ENCODE results near the gene CSNK1G1. TPM values are rescaled to one million over a fixed set of nuclear protein-coding genes. Genes with fewer than 3 reads are reported as not detected.
A peak's percentile ranks its signal among the peaks of the same experiment; 100 is the strongest.

The CSNK1G1 gene
- total RNA-seq, 1 donor from 2014 or later = 23.5 TPM

- Histone ChIP-seq H3K4me3 (ENCODE audit: low read depth, low read length) (no peak overlapping the region), H3K27me3 (ENCODE audit: control insufficient read depth, insufficient read depth, low read length) (no peaks in the 10 kb centered on the region), H3K36me3 (ENCODE audit: control insufficient read depth, insufficient read depth, low read length) (no peaks in the 10 kb centered on the region)
- no peak for DNase-seq (ENCODE audit: low read depth)
- no peak for TF ChIP-seq CTCF (IDR thresholded peaks at IDR 0.05; ENCODE audit: insufficient read depth, low read length, poor library complexity, severe bottlenecking)
These were observed 41.5 kb downstream of the CSNK1G1 start for GRCh38 chr15:64314456-64314855.

DNA sequence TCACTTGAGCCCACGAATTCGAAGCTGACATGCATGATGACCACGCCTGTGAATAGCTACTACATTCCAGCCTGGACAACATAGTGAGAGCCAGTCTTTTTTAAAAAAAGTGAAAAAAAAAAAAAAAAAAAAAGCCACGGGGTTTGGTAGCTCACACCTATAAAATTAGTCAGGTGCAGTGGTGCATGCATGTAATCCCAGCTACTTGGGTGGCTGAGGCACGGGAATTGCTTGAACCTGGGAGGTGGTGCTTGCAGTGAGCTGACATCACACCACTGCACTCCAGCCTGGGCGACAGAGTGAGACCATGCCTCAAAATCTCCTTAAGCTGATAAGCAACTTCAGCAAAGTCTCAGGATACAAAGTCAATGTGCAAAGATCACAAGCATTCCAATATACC, 44.4 kb downstream of the CSNK1G1 start:
- H3K36me3 ChIP-seq (ENCODE audit: control insufficient read depth, insufficient read depth, low read length) = no peaks in the 10 kb centered on the region
- TF ChIP-seq CTCF (IDR thresholded peaks at IDR 0.05; ENCODE audit: insufficient read depth, low read length, poor library complexity, severe bottlenecking) = no peak
- H3K4me3 ChIP-seq (ENCODE audit: low read depth, low read length) = no peak overlapping the region
- H3K27me3 ChIP-seq (ENCODE audit: control insufficient read depth, insufficient read depth, low read length) = no peaks in the 10 kb centered on the region
- DNase-seq (ENCODE audit: low read depth) = peak; percentile 45

- no peak for TF ChIP-seq CTCF (IDR thresholded peaks at IDR 0.05; ENCODE audit: insufficient read depth, low read length, poor library complexity, severe bottlenecking)
- no peaks in the 10 kb centered on the region for H3K36me3 ChIP-seq (ENCODE audit: control insufficient read depth, insufficient read depth, low read length)
- H3K4me3 ChIP-seq (ENCODE audit: low read depth, low read length) = no peak overlapping the region
- H3K27me3 ChIP-seq (ENCODE audit: control insufficient read depth, insufficient read depth, low read length) = no peaks in the 10 kb centered on the region
- no peak for DNase-seq (ENCODE audit: low read depth)
These were observed 45.9 kb downstream of the CSNK1G1 start for GRCh38 chr15:64310036-64310435.

- no peak for DNase-seq (ENCODE audit: low read depth)
- Histone ChIP-seq H3K4me3 (ENCODE audit: low read depth, low read length) (no peak overlapping the region), H3K36me3 (ENCODE audit: control insufficient read depth, insufficient read depth, low read length) (no peaks in the 10 kb centered on the region), H3K27me3 (ENCODE audit: control insufficient read depth, insufficient read depth, low read length) (no peaks in the 10 kb centered on the region)
- no peak for TF ChIP-seq CTCF (IDR thresholded peaks at IDR 0.05; ENCODE audit: insufficient read depth, low read length, poor library complexity, severe bottlenecking)
These were observed 50.7 kb downstream of the CSNK1G1 start for GRCh38 chr15:64305261-64305660.

DNA sequence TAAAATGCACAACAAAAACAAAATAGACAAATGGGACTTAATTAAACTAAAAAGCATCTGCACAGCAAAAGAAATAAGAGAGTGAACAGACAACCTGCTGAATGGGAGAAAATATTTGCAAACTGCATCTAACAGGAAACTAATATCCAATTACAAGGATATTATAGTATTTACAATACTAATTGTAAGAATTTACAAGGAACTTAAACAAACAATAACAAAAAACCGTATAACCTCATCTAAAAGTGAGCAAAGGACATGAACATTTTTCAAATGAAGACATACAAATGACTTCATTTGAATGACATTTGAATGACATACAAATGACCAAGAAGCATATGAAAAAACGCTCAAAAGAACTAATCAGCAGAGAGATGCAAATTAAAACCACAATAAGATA, 66.4 kb downstream of the CSNK1G1 start:
- Histone ChIP-seq H3K27me3 (ENCODE audit: control insufficient read depth, insufficient read depth, low read length) (no peaks in the 10 kb centered on the region), H3K36me3 (ENCODE audit: control insufficient read depth, insufficient read depth, low read length) (no peaks in the 10 kb centered on the region), H3K4me3 (ENCODE audit: low read depth, low read length) (no peak overlapping the region)
- no peak for DNase-seq (ENCODE audit: low read depth)
- no peak for TF ChIP-seq CTCF (IDR thresholded peaks at IDR 0.05; ENCODE audit: insufficient read depth, low read length, poor library complexity, severe bottlenecking)

- Histone ChIP-seq H3K4me3 (ENCODE audit: low read depth, low read length) (no peak overlapping the region), H3K36me3 (ENCODE audit: control insufficient read depth, insufficient read depth, low read length) (no peaks in the 10 kb centered on the region), H3K27me3 (ENCODE audit: control insufficient read depth, insufficient read depth, low read length) (no peaks in the 10 kb centered on the region)
- TF ChIP-seq CTCF (IDR thresholded peaks at IDR 0.05; ENCODE audit: insufficient read depth, low read length, poor library complexity, severe bottlenecking) = no peak
- no peak for DNase-seq (ENCODE audit: low read depth)
These were observed 67.0 kb downstream of the CSNK1G1 start for GRCh38 chr15:64288999-64289398.
